GM12875 (cell line): ENCODE results near the gene ZNF324.
"Not testable (repeated sequence)": the region's sequence is repeated elsewhere in the genome, so short reads cannot be mapped to it uniquely, and the experiment has no call there.

ENCODE experiments used
- H3K4me3 ChIP-seq: one replicate; pipeline ENCODE4 v1.5.1; 2011; ENCODE audit warnings: low read depth, low read length, control low read depth
- CTCF ChIP-seq: IDR thresholded peaks from 2 replicates; pipeline ENCODE4 v1.5.1; 2011; ENCODE audit warnings: low read depth, mild to moderate bottlenecking, control low read depth, inconsistent platforms, low read length, moderate library complexity, borderline replicate concordance; ENCODE audit not compliant: insufficient read depth

ZNF324 gene

GRCh38 chr19:58466089-58466759 lies 656 bp upstream of the ZNF324 start:
- no peak for TF ChIP-seq CTCF
- H3K4me3 ChIP-seq, result peak overlapping the region; percentile 38

GRCh38 chr19:58468216-58468839 lies 1.4 kb downstream of the ZNF324 start:
- no peak overlapping the region for H3K4me3 ChIP-seq
- no peak for TF ChIP-seq CTCF

- TF ChIP-seq CTCF, result no peak
- no peak overlapping the region for H3K4me3 ChIP-seq
Measured at GRCh38 chr19:58469241-58470013, 2.5 kb downstream of the ZNF324 start.

GRCh38 chr19:58470837-58471543 lies 4.1 kb downstream of the ZNF324 start:
- not testable (repeated sequence) for H3K4me3 ChIP-seq

GRCh38 chr19:58471736-58472135 lies 4.9 kb downstream of the ZNF324 start:
- no peak overlapping the region for H3K4me3 ChIP-seq
- no peak for TF ChIP-seq CTCF

GRCh38 chr19:58473775-58474174 lies 6.9 kb downstream of the ZNF324 start:
- TF ChIP-seq CTCF, result no peak
- H3K4me3 ChIP-seq, result no peak overlapping the region

- no peak overlapping the region for H3K4me3 ChIP-seq
- no peak for TF ChIP-seq CTCF
Measured at GRCh38 chr19:58474291-58474996, 7.6 kb downstream of the ZNF324 start.
